Ovary (tissue), 9 donors: ENCODE measurements around the gene CEP126. TPM values are rescaled to one million over a fixed set of nuclear protein-coding genes. Genes with fewer than 3 reads are reported as not detected.

Source experiments
- DNase-seq, 5 donors: peaks; one replicate each; pipeline ENCODE4 v3.0.0-alpha.2; 2019 to 2020
- H3K27ac ChIP-seq, 2 donors: fragments of 200-600 bp; one replicate each; pipeline versions ENCODE4 v1.5.1 to v1.8.0; 2019 to 2022
- H3K27me3 ChIP-seq: fragments of 200-600 bp; one replicate; pipeline ENCODE4 v1.8.0; 2022
- H3K36me3 ChIP-seq: fragments of 200-600 bp; sonication (generic); one replicate; pipeline ENCODE4 v1.5.1; 2019
- H3K4me1 ChIP-seq: one replicate; pipeline ENCODE4 v1.8.1; 2013; ENCODE audit warnings: mild to moderate bottlenecking, moderate library complexity; ENCODE audit not compliant: insufficient read depth
- H3K4me3 ChIP-seq: fragments of 200-600 bp; sonication (generic); one replicate; pipeline ENCODE4 v1.5.1; 2017
- H3K9me3 ChIP-seq, 2 donors: fragments of 200-600 bp in 1 of 2; sonication (generic) in 1 of 2; one replicate each; pipeline versions ENCODE4 v1.5.1 to v1.8.1; 2013 to 2019; ENCODE audit warnings: mild to moderate bottlenecking in 1 of 2, moderate library complexity in 1 of 2
- CTCF ChIP-seq, 3 donors: fragments of 450-650 bp in 2 of 3; fragments of 200-600 bp in 1 of 3; IDR thresholded peaks; one replicate each; pipeline versions ENCODE4 v1.5.1 to v1.8.0; 2016 to 2022; ENCODE audit warnings: antibody characterized with exemption in 3 of 3, mild to moderate bottlenecking in 1 of 3
- EP300 ChIP-seq: sonication (generic); formaldehyde crosslinking; IDR thresholded peaks from one replicate; pipeline ENCODE4 v1.6.1; 2017; ENCODE audit warnings: antibody characterized with exemption
- POLR2A ChIP-seq: fragments of 450-650 bp; IDR thresholded peaks from one replicate; pipeline ENCODE4 v1.6.1; 2017; ENCODE audit warnings: antibody characterized with exemption, mild to moderate bottlenecking, moderate library complexity
- WGBS, 3 donors: extraction: QIAGEN DNeasy Blood & Tissue Kit in 1 of 3; methylation state at CpG; one replicate each; pipeline versions ENCODE4 v1.1.5 to v1.1.7; 2013 to 2017; 5-methylcytosine and 5-hydroxymethylcytosine counted together
- intact Hi-C, 4 donors: fragments of 100-400 bp; cut with DNase I; formaldehyde crosslinking; loops; one replicate each; pipeline versions ENCODE4 v1.11.0 to v1.15.1; 2022 to 2023
- polyA plus RNA-seq, 2 donors: library from polyadenylated mRNA; stranded (reverse); fragments of 200-250 nt in 1 of 2; fragments of 350-450 nt in 1 of 2; fragmentation: Illumina TruSeq in 1 of 2; extraction: RNeasy Lipid Tissue Mini Kit (QIAGEN cat#74804) in 1 of 2; gene quantifications; one replicate each; pipeline ENCODE4 v1.2.3, GENCODE V29; 2013 to 2014
- total RNA-seq, 7 donors: library from RNA; depleted of rRNA in 2 of 7; stranded (reverse); fragments of >200 nt in 2 of 7; fragmentation: NEBNext Ultra II Directional in 3 of 7; extraction: Animal tissue kit (Norgen Biotek cat#: 25700) in 3 of 7; gene quantifications; one replicate each; pipeline versions ENCODE4 v1.1.0 to v1.2.4, GENCODE V29; 2016 to 2023
- donor health status: DM: no; HTN: no; CAD: no; lungs with moderate emphysema.
- donor health status: DM: no; HTN: no; CAD: no.
- donor health status: Bipolar disorder and iron deficiency.
- donor health status: DM: yes; HTN: yes; CAD: no.
- donor health status: DM: no; HTN: no; CAD: no.
- donor health status: DM: yes; HTN: yes; CAD: no.

The CEP126 gene
- total and polyA plus RNA-seq, 9 donors, result 5.9 to 10.8 (median 9.4) TPM

DNA sequence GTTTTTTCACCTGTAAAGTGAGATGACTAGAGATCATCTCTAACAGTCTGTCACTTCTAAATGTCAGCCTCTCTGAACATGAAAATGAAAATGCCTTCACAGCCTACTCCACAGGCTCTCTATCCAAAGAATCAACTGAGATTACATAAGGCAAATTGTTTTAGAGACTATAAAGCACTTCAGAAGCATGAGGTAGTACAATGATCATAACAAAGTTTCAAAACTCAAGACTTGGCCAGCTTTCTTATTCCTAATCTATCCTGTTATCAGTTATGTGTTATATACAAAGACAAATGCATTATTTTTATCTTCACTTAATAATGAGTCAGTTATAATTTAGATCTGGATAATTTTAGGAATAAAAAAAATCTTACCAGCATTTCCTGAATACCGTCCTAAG lies 20.3 kb upstream of the CEP126 start:
- Histone ChIP-seq H3K9me3 (no peaks in the 10 kb centered on the region), H3K27me3 (no peaks in the 10 kb centered on the region), H3K27ac (no peak overlapping the region), H3K4me3 (no peak overlapping the region), H3K36me3 (no peaks in the 10 kb centered on the region), H3K4me1 (no peaks in the 10 kb centered on the region)
- TF ChIP-seq EP300 (no peak), POLR2A (no peak), CTCF (IDR thresholded peaks at IDR 0.05) (no peak)
- intact Hi-C loops, result no loop called here
- no peak for DNase-seq
- 57 to 68% (median 64%) methylated on average over 1 of the region's 1 CpG for WGBS, 3 donors

DNA sequence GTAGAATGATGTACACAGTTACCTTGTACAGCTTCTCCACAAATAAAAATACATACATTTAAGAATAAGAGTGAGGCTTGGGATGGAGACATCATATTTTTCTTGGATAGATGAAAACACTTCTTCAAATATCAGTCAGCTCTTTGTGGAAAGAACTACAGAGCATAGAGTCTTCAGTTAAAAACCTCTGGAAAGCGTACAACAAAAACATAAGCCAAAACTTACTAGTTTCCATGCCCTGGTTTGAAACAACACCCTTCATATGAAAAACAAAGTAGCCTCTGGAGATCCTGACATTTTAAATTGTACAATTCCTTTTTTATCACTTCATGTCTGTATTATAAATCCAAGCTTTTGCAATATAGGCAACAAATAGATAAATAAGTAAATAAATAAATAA lies 7.0 kb upstream of the CEP126 start:
- no peaks in the 10 kb centered on the region for H3K27me3 ChIP-seq
- no peaks in the 10 kb centered on the region for H3K9me3 ChIP-seq
- intact Hi-C loops, result no loop called here
- DNase-seq, result no peak
- no peak overlapping the region for H3K27ac ChIP-seq
- no peaks in the 10 kb centered on the region for H3K36me3 ChIP-seq
- no peak for TF ChIP-seq POLR2A
- no peak for TF ChIP-seq EP300
- TF ChIP-seq CTCF (IDR thresholded peaks at IDR 0.05), result no peak
- H3K4me1 ChIP-seq, result peaks cover 3% of the 10 kb centered on the region
- H3K4me3 ChIP-seq, result no peak overlapping the region
- 0 to 37% (median 16%) methylated on average over 1 of the region's 1 CpG for WGBS, 3 donors

DNA sequence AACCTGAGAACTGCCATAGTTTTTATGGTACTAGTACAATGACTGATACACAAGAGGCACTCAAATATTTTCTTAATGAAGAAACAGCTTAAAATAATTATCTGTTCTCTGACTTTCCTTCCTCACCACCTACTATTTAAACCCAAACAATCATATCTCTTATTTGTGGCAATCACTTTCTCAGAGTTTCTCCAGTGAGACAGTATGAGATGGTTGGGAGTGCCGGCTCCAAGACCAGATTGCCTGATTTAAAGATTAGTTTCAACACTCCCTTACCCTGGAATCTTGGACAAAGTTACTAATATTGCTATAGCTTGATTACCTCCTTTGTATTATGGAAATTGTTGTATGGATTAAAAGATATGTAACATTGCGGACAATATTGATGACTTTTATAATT lies 5.7 kb upstream of the CEP126 start:
- intact Hi-C loops, result no loop called here
- DNase-seq, result no peak
- Histone ChIP-seq H3K36me3 (no peaks in the 10 kb centered on the region), H3K4me3 (no peak overlapping the region), H3K27ac (no peak overlapping the region), H3K27me3 (no peaks in the 10 kb centered on the region), H3K9me3 (no peaks in the 10 kb centered on the region), H3K4me1 (peaks cover 7% of the 10 kb centered on the region)
- TF ChIP-seq EP300 (no peak), CTCF (IDR thresholded peaks at IDR 0.05) (no peak), POLR2A (no peak)
- 67 to 74% (median 70%) methylated on average over 2 of the region's 2 CpGs for WGBS, 3 donors

GRCh38 chr11:101912823-101913284 lies 2.0 kb upstream of the CEP126 start:
- no peak for DNase-seq
- intact Hi-C loops, result no loop called here
- TF ChIP-seq CTCF (IDR thresholded peaks at IDR 0.05), result no peak
- no peak for TF ChIP-seq EP300
- no peak for TF ChIP-seq POLR2A
- H3K9me3 ChIP-seq, result no peaks in the 10 kb centered on the region
- H3K27me3 ChIP-seq, result no peaks in the 10 kb centered on the region
- H3K4me1 ChIP-seq, result peaks cover 8% of the 10 kb centered on the region
- WGBS, 3 donors, result 4 to 24% (median 14%) methylated on average over 3 of the region's 3 CpGs
- no peak overlapping the region for H3K4me3 ChIP-seq
- H3K36me3 ChIP-seq, result no peaks in the 10 kb centered on the region
- H3K27ac ChIP-seq, result peak overlapping the region in 1 of 2 donors; percentile 57
